Measurements from ENCODE around the gene SRMS. TPM values are rescaled to one million over a fixed set of nuclear protein-coding genes. Genes with fewer than 3 reads are reported as not detected.
A peak's percentile ranks its signal among the peaks of the same experiment; 100 is the strongest.

SRMS gene
- total and polyA plus RNA-seq, 2 of the 13 experiments (the other 11 are each of a cell fraction or from before 2014, with no cell fraction given), result not detected

DNA sequence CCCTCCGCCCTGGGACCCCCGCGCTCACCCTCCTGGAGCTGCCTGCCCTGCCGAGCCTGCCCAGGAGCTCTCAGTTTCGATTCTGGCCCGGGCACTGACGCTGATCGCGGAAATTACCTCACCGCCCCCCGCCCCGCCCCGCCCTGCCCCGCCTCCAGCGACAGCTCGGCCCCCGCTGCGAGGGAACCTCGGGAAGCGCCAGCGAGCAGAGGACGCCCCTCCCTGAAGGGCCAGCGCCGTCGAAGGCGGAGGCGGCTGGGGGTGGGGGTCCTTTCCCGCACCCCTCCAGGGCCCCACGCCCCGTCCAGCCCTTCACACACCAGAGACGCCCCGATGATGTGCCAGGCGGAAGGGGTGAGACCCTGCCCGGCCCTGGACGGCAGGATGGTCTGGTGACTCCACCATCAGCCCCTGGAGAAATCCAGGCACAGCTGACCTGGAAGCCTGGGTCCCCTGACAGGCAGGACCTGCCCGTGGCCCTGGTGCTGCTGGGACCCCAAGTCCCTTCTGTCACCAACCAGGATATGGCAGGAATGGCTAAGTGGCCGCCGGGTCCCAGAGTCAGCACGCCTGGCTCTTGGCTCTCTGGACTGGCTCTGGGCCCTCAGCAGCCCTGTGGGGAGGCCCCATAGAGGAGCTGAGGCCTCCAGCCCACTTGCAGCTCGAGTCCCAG is 26.7 kb upstream of the SRMS start, which contains the start of gene HELZ2 (continued):
- TF ChIP-seq BATF2 (CRISPR knock-in tag; IDR thresholded peaks at IDR 0.05) (no peak), ZSCAN12 (CRISPR knock-in tag; IDR thresholded peaks at IDR 0.05) (peak; percentile 82; the same call in 1 of the 2 replicates), LCORL (IDR thresholded peaks at IDR 0.05) (no peak), LCORL (CRISPR knock-in tag; IDR thresholded peaks at IDR 0.05) (peak; percentile 76), ZNF800 (CRISPR knock-in tag; IDR thresholded peaks at IDR 0.05) (0 out of 2 replicates have a peak, but pooled peaks have one; percentile 48), ZNF317 (CRISPR knock-in tag; IDR thresholded peaks at IDR 0.05) (no peak), SPEN (CRISPR knock-in tag; IDR thresholded peaks at IDR 0.05; ENCODE audit: low read depth) (peak; percentile 77; the same call in 1 of the 2 replicates), TCF7 (IDR thresholded peaks at IDR 0.05; ENCODE audit: low read depth) (no peak), ZNF335 (CRISPR knock-in tag; IDR thresholded peaks at IDR 0.05) (0 out of 2 replicates have a peak, but pooled peaks have one; percentile 37), GATAD1 (CRISPR knock-in tag; IDR thresholded peaks at IDR 0.05) (0 out of 2 replicates have a peak, but pooled peaks have one; percentile 14), GABPA (IDR thresholded peaks at IDR 0.05; ENCODE audit: low read depth, low read length) (peak; percentile 35), GABPA (CRISPR knock-in tag; IDR thresholded peaks at IDR 0.05; ENCODE audit: low read depth) (peak; percentile 45; the same call in 1 of the 2 replicates), FOXK2 (IDR thresholded peaks at IDR 0.05) (no peak), ZNF746 (CRISPR knock-in tag; IDR thresholded peaks at IDR 0.05) (no peak), SP5 (CRISPR knock-in tag; IDR thresholded peaks at IDR 0.05; ENCODE audit: borderline replicate concordance, low read depth) (peak; percentile 48; the same call in 1 of the 2 replicates), SALL1 (CRISPR knock-in tag; IDR thresholded peaks at IDR 0.05) (peak; percentile 75), HMG20B (CRISPR knock-in tag; conservative IDR thresholded peaks at IDR 0.05) (0 out of 2 replicates have a peak, but pooled peaks have one; percentile 1), SAP130 (CRISPR knock-in tag; IDR thresholded peaks at IDR 0.05; ENCODE audit: low read depth) (peak; percentile 65), SRSF1 (optimal IDR thresholded peaks at IDR 0.05; ENCODE audit: low read depth, low read length) (no peak), ZNF788 (CRISPR knock-in tag; IDR thresholded peaks at IDR 0.05; ENCODE audit: borderline replicate concordance) (peak; percentile 58; the same call in 1 of the 2 replicates), ZNF773 (CRISPR knock-in tag; IDR thresholded peaks at IDR 0.05; ENCODE audit: borderline replicate concordance) (peak; percentile 77; the same call in 1 of the 2 replicates), STAT5B (CRISPR knock-in tag; IDR thresholded peaks at IDR 0.05) (no peak)
- TF ChIP-seq, protein P1, sequence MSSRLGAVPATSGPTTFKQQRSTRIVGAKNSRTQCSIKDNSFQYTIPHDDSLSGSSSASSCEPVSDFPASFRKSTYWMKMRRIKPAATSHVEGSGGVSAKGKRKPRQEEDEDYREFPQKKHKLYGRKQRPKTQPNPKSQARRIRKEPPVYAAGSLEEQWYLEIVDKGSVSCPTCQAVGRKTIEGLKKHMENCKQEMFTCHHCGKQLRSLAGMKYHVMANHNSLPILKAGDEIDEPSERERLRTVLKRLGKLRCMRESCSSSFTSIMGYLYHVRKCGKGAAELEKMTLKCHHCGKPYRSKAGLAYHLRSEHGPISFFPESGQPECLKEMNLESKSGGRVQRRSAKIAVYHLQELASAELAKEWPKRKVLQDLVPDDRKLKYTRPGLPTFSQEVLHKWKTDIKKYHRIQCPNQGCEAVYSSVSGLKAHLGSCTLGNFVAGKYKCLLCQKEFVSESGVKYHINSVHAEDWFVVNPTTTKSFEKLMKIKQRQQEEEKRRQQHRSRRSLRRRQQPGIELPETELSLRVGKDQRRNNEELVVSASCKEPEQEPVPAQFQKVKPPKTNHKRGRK (CRISPR knock-in tag; IDR thresholded peaks at IDR 0.05), result no peak
- TF ChIP-seq, protein P2, sequence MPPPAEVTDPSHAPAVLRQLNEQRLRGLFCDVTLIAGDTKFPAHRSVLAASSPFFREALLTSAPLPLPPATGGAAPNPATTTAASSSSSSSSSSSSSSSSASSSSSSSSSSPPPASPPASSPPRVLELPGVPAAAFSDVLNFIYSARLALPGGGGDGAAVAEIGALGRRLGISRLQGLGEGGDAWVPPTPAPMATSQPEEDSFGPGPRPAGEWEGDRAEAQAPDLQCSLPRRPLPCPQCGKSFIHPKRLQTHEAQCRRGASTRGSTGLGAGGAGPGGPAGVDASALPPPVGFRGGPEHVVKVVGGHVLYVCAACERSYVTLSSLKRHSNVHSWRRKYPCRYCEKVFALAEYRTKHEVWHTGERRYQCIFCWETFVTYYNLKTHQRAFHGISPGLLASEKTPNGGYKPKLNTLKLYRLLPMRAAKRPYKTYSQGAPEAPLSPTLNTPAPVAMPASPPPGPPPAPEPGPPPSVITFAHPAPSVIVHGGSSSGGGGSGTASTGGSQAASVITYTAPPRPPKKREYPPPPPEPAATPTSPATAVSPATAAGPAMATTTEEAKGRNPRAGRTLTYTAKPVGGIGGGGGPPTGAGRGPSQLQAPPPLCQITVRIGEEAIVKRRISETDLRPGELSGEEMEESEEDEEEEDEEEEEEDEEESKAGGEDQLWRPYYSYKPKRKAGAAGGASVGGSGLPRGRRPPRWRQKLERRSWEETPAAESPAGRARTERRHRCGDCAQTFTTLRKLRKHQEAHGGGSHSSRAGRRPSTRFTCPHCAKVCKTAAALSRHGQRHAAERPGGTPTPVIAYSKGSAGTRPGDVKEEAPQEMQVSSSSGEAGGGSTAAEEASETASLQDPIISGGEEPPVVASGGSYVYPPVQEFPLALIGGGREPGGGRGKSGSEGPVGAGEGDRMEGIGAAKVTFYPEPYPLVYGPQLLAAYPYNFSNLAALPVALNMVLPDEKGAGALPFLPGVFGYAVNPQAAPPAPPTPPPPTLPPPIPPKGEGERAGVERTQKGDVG (CRISPR knock-in tag; IDR thresholded peaks at IDR 0.05; ENCODE audit: borderline replicate concordance), result peak; percentile 45; the same call in 1 of the 2 replicates
